SJSA1 (cell line): Measurements from ENCODE around the gene PMEPA1. TPM values are rescaled to one million over a fixed set of nuclear protein-coding genes. Genes with fewer than 3 reads are reported as not detected.
A peak's percentile ranks its signal among the peaks of the same experiment; 100 is the strongest.

Experiments
- DNase-seq, 2 experiments: peaks; one replicate each; pipeline ENCODE4 v3.0.0-alpha.2; 2015 to 2020; ENCODE audit warnings: low spot score in 2 of 2, low read depth in 1 of 2
- H3K27ac ChIP-seq: fragments of 250-450 bp; sonication (Bioruptor Pico); 2 replicates; pipeline ENCODE4 v1.5.1; 2020; ENCODE audit warnings: mild to moderate bottlenecking, moderate library complexity
- H3K27me3 ChIP-seq: fragments of 250-450 bp; sonication (Bioruptor Pico); replicated peaks from 2 replicates; pipeline ENCODE4 v1.5.1; 2020; ENCODE audit warnings: mild to moderate bottlenecking, moderate library complexity
- H3K36me3 ChIP-seq: fragments of 250-450 bp; sonication (Bioruptor Pico); 2 replicates; pipeline ENCODE4 v1.5.1; 2020; ENCODE audit warnings: mild to moderate bottlenecking
- H3K4me1 ChIP-seq: fragments of 250-450 bp; sonication (Bioruptor Pico); replicated peaks from 2 replicates; pipeline ENCODE4 v1.6.1; 2021; ENCODE audit warnings: mild to moderate bottlenecking
- H3K4me3 ChIP-seq: fragments of 250-450 bp; sonication (Bioruptor Pico); 2 replicates; pipeline ENCODE4 v1.5.1; 2020; ENCODE audit warnings: mild to moderate bottlenecking
- H3K9me3 ChIP-seq: fragments of 250-450 bp; sonication (Bioruptor Pico); replicated peaks from 2 replicates; pipeline ENCODE4 v1.5.1; 2020; ENCODE audit warnings: mild to moderate bottlenecking
- total RNA-seq: library from RNA; depleted of rRNA; stranded (reverse); fragments of >200 nt; shearing (Covaris generic); gene quantifications from 2 replicates; pipeline ENCODE4 v1.2.3, GENCODE V29; 2014

PMEPA1 gene
- total RNA-seq, 1 experiment from 2014 or later: 13.9 TPM

- no peaks in the 10 kb centered on the region for H3K27me3 ChIP-seq
- H3K36me3 ChIP-seq: no peaks in the 10 kb centered on the region
- no peak overlapping the region for H3K27ac ChIP-seq
- no peaks in the 10 kb centered on the region for H3K9me3 ChIP-seq
- peaks cover 53% of the 10 kb centered on the region for H3K4me1 ChIP-seq
- no peak overlapping the region for H3K4me3 ChIP-seq
- no peak for DNase-seq
Observed at GRCh38 chr20:57712851-57713504, 3.2 kb upstream of the PMEPA1 start.

GRCh38 chr20:57712341-57712740 lies 2.5 kb upstream of the PMEPA1 start:
- Histone ChIP-seq H3K9me3 (no peaks in the 10 kb centered on the region), H3K4me1 (peaks cover 46% of the 10 kb centered on the region), H3K4me3 (no peak overlapping the region), H3K36me3 (no peaks in the 10 kb centered on the region), H3K27ac (no peak overlapping the region), H3K27me3 (no peaks in the 10 kb centered on the region)
- DNase-seq: no peak

- Histone ChIP-seq H3K4me1 (peaks cover 45% of the 10 kb centered on the region), H3K4me3 (no peak overlapping the region), H3K9me3 (no peaks in the 10 kb centered on the region), H3K27me3 (no peaks in the 10 kb centered on the region), H3K36me3 (no peaks in the 10 kb centered on the region), H3K27ac (no peak overlapping the region)
- DNase-seq: no peak
Observed at GRCh38 chr20:57711826-57712225, 2.0 kb upstream of the PMEPA1 start.

- no peak overlapping the region for H3K27ac ChIP-seq
- H3K4me3 ChIP-seq: no peak overlapping the region
- H3K27me3 ChIP-seq: no peaks in the 10 kb centered on the region
- H3K9me3 ChIP-seq: no peaks in the 10 kb centered on the region
- no peaks in the 10 kb centered on the region for H3K36me3 ChIP-seq
- peaks cover 40% of the 10 kb centered on the region for H3K4me1 ChIP-seq
- DNase-seq: no peak
Observed at GRCh38 chr20:57711311-57711712, 1.5 kb upstream of the PMEPA1 start.

GRCh38 chr20:57710841-57711240 lies 1.0 kb upstream of the PMEPA1 start:
- Histone ChIP-seq H3K9me3 (no peaks in the 10 kb centered on the region), H3K27me3 (no peaks in the 10 kb centered on the region), H3K27ac (peak overlapping the region; percentile 80), H3K4me3 (peak overlapping the region; percentile 83), H3K36me3 (no peaks in the 10 kb centered on the region), H3K4me1 (peaks cover 35% of the 10 kb centered on the region)
- no peak for DNase-seq

GRCh38 chr20:57708694-57709673 lies 831 bp downstream of the PMEPA1 start:
- no peaks in the 10 kb centered on the region for H3K36me3 ChIP-seq
- peak in 1 of 2 experiments; percentile 33 for DNase-seq
- no peak overlapping the region for H3K27ac ChIP-seq
- H3K4me1 ChIP-seq: peaks cover 19% of the 10 kb centered on the region
- peak overlapping the region; percentile 83 for H3K4me3 ChIP-seq
- H3K27me3 ChIP-seq: no peaks in the 10 kb centered on the region
- H3K9me3 ChIP-seq: no peaks in the 10 kb centered on the region

GRCh38 chr20:57707849-57708693 lies 1.7 kb downstream of the PMEPA1 start:
- peaks cover 17% of the 10 kb centered on the region; the same call in 1 of the 2 replicates for H3K4me1 ChIP-seq
- H3K4me3 ChIP-seq: peak overlapping the region; percentile 83
- no peaks in the 10 kb centered on the region for H3K27me3 ChIP-seq
- H3K9me3 ChIP-seq: no peaks in the 10 kb centered on the region
- no peak overlapping the region for H3K27ac ChIP-seq
- peak in 1 of 2 experiments; percentile 23 for DNase-seq
- H3K36me3 ChIP-seq: no peaks in the 10 kb centered on the region

GRCh38 chr20:57707320-57707719 lies 2.5 kb downstream of the PMEPA1 start:
- Histone ChIP-seq H3K9me3 (no peaks in the 10 kb centered on the region), H3K4me3 (no peak overlapping the region), H3K27ac (no peak overlapping the region), H3K27me3 (no peaks in the 10 kb centered on the region), H3K36me3 (no peaks in the 10 kb centered on the region), H3K4me1 (peaks cover 17% of the 10 kb centered on the region; the same call in 1 of the 2 replicates)
- no peak for DNase-seq

- Histone ChIP-seq H3K36me3 (no peaks in the 10 kb centered on the region), H3K4me1 (peaks cover 12% of the 10 kb centered on the region; the same call in 1 of the 2 replicates), H3K4me3 (no peak overlapping the region), H3K9me3 (no peaks in the 10 kb centered on the region), H3K27ac (no peak overlapping the region), H3K27me3 (no peaks in the 10 kb centered on the region)
- no peak for DNase-seq
Observed at GRCh38 chr20:57705127-57705899, 4.5 kb downstream of the PMEPA1 start.

- Histone ChIP-seq H3K9me3 (no peaks in the 10 kb centered on the region), H3K4me3 (no peak overlapping the region), H3K27me3 (no peaks in the 10 kb centered on the region), H3K4me1 (peaks cover 14% of the 10 kb centered on the region), H3K36me3 (no peaks in the 10 kb centered on the region), H3K27ac (no peak overlapping the region)
- DNase-seq: no peak
Observed at GRCh38 chr20:57704245-57704644, 5.6 kb downstream of the PMEPA1 start.

GRCh38 chr20:57703013-57703412 lies 6.8 kb downstream of the PMEPA1 start:
- Histone ChIP-seq H3K27ac (no peak overlapping the region), H3K36me3 (no peaks in the 10 kb centered on the region), H3K27me3 (no peaks in the 10 kb centered on the region), H3K4me1 (peaks cover 14% of the 10 kb centered on the region), H3K9me3 (no peaks in the 10 kb centered on the region), H3K4me3 (no peak overlapping the region)
- no peak for DNase-seq

GRCh38 chr20:57702521-57702920 lies 7.3 kb downstream of the PMEPA1 start:
- no peaks in the 10 kb centered on the region for H3K36me3 ChIP-seq
- H3K27me3 ChIP-seq: no peaks in the 10 kb centered on the region
- no peak overlapping the region for H3K4me3 ChIP-seq
- no peaks in the 10 kb centered on the region for H3K9me3 ChIP-seq
- H3K4me1 ChIP-seq: peaks cover 19% of the 10 kb centered on the region
- H3K27ac ChIP-seq: no peak overlapping the region
- no peak for DNase-seq

- H3K36me3 ChIP-seq: no peaks in the 10 kb centered on the region
- H3K27me3 ChIP-seq: no peaks in the 10 kb centered on the region
- H3K4me1 ChIP-seq: peaks cover 22% of the 10 kb centered on the region
- no peak for DNase-seq
- no peak overlapping the region for H3K27ac ChIP-seq
- no peaks in the 10 kb centered on the region for H3K9me3 ChIP-seq
- no peak overlapping the region for H3K4me3 ChIP-seq
Observed at GRCh38 chr20:57702091-57702490, 7.7 kb downstream of the PMEPA1 start.
